D721Med (cell line): ENCODE measurements around the gene FAAP20.

ENCODE experiments used
- DNase-seq: peaks from one replicate; pipeline ENCODE4 v3.0.0; 2011; ENCODE audit warnings: low spot score; ENCODE audit not compliant: insufficient read length
- FAIRE-seq: peaks from 2 replicates; lab custom pipeline; 2011; peaks lifted over from hg19 to GRCh38; lab: Jason Lieb, UNC
- TF ChIP-seq, protein P1 (sequence below): IDR thresholded peaks from 2 replicates; pipeline ENCODE4 v1.5.1; 2012; ENCODE audit warnings: mild to moderate bottlenecking, control low read depth; ENCODE audit not compliant: insufficient read depth; ENCODE audit errors: missing control alignments

Gene FAAP20

DNA sequence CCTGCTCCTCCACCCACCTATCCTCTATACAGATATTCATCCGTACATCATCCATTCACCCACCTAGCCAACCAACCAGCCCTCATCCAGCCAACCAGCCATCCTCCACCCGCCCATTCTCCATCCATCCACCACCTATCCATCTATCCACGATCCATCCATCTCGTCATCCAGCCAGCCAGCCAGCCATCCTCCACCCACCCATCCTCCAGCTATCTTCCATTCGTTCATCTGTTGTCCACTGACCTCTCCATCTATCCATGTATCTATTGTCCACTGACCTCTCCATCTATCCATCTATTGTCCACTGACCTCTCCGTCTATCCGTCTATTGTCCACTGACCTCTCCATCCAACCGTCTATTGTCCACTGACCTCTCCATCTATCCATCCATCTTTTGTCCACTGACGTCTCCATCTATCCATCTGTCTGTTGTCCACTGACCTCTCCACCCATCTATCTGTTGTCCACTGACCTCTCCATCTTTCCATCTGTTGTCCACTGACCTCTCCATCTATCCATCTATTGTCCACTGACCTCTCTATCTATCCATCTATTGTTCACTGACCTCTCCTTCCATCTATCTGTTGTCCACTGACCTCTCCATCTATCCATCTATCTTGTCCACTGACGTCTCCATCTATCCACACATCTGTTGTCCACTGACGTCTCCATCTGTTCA, 47.6 kb downstream of the FAAP20 start:
- TF ChIP-seq, protein P1, sequence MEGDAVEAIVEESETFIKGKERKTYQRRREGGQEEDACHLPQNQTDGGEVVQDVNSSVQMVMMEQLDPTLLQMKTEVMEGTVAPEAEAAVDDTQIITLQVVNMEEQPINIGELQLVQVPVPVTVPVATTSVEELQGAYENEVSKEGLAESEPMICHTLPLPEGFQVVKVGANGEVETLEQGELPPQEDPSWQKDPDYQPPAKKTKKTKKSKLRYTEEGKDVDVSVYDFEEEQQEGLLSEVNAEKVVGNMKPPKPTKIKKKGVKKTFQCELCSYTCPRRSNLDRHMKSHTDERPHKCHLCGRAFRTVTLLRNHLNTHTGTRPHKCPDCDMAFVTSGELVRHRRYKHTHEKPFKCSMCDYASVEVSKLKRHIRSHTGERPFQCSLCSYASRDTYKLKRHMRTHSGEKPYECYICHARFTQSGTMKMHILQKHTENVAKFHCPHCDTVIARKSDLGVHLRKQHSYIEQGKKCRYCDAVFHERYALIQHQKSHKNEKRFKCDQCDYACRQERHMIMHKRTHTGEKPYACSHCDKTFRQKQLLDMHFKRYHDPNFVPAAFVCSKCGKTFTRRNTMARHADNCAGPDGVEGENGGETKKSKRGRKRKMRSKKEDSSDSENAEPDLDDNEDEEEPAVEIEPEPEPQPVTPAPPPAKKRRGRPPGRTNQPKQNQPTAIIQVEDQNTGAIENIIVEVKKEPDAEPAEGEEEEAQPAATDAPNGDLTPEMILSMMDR: no peak
- DNase-seq (no peak), FAIRE-seq (no peak)

DNA sequence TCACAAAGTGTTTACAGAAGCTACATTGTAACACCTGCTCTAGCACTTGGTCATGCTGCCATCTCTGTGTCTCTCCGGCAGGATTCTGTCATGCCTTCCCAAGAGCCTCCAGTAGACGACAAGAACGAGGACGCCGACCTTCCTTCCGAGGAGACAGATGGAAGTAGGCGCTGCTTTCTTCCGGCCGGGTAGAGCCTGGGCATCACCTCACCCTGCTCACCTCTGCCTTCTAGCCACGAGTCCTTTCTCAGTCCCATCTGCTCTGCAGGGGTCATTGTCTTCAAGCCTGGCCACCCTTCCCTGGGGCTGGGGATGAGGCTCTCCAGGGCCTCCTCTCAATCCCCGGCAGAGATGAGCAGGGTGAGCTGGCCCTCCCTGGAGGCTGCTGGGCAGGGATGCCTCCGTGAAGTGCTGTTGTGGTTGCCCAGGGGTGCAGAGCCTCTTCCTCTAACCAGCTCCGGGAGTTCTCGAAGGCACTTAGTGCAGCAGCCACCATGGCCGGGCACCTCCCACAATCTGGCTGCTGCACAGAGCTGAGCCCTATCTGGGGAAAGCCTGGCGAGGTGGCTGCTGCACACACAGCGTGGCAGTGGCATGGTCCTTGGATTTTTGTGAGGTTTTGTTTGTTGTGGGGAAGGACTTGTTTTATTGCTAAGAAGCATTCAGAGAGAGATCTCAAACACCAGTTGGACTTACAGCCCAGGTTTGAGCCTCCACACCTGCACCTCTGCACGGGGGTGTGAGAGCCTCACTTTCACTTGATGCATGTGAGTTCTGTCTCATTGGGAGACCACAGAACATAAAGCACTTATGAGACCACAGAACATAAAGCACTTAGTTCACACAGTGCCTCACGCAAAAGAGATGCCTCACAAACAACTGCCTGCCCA, 48.4 kb downstream of the FAAP20 start:
- DNase-seq (no peak), FAIRE-seq (no peak)
- TF ChIP-seq, protein P1: no peak

- no peak for FAIRE-seq
- TF ChIP-seq, protein P1: no peak
- no peak for DNase-seq
Measured at GRCh38 chr1:2144501-2145090, 50.0 kb downstream of the FAAP20 start.

DNA sequence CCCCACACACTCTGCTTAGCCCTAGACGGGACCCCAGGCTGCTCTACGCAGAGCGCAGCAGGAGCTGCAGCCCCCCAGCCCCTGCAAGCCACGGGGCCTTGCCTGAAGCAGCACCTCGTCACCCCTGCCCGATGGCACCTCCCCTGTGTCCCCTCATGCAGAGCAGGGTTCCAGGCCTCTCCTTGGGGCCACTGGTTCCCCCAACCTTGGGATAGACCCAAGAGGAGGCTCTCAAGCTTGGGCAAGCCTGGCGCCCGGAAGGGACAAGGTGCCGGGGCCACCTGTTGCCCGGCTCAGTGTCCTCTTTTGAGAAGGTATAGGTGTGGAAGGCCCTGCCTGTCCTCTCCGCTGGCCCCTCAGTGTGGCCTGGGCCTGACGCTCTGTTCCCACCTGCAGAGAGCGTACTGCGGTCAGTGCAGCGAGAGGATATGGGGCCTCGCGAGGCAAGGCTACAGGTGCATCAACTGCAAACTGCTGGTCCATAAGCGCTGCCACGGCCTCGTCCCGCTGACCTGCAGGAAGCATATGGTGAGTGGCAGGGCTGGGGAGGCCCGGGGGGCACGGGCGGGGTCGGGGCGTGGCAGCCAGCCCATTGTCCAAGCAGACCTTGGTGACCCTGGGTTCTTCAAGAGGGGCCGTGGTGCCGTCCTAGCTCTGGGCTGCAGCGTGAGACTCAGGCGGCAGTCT, 50.6 kb downstream of the FAAP20 start:
- TF ChIP-seq, protein P1: no peak
- DNase-seq (no peak), FAIRE-seq (no peak)

- no peak for FAIRE-seq
- TF ChIP-seq, protein P1: no peak
- DNase-seq: no peak
Measured at GRCh38 chr1:2141025-2141424, 53.5 kb downstream of the FAAP20 start.
